H1 (cell line): Measurements from ENCODE around the gene LDB1. TPM values are rescaled to one million over a fixed set of nuclear protein-coding genes. Genes with fewer than 3 reads are reported as not detected.

ENCODE experiments used
- CTBP2 ChIP-seq: IDR thresholded peaks from 2 replicates; pipeline ENCODE4 v1.7.0; 2011; ENCODE audit warnings: borderline replicate concordance, mild to moderate bottlenecking, moderate library complexity, mixed read lengths, low read length; ENCODE audit not compliant: insufficient read depth, insufficient read length
- RAD21 ChIP-seq, 2 experiments: IDR thresholded peaks in 1 of 2; conservative IDR thresholded peaks in 1 of 2; 2 replicates each; pipeline ENCODE4 v1.6.1; 2011; ENCODE audit warnings: low read depth in 2 of 2, low read length in 2 of 2, improper control_type of control experiment in 1 of 2, inconsistent platforms in 1 of 2, mild to moderate bottlenecking in 1 of 2, moderate library complexity in 1 of 2
- polyA plus RNA-seq, 7 experiments: library from polyadenylated mRNA; depleted of rRNA in 3 of 7; stranded (reverse) in 5 of 7; unstranded in 2 of 7; fragments of >200 nt in 5 of 7; fragments of 200-250 nt in 2 of 7; gene quantifications; 1 replicate in 5 of 7; 2 replicates in 1 of 7; 4 replicates in 1 of 7; pipeline versions ENCODE4 v1.2.1 to v1.2.3, GENCODE V29; 2011 to 2013; ENCODE audit warnings: missing spikeins in 2 of 7, mixed read lengths in 2 of 7
- total RNA-seq: library from RNA; stranded (reverse); fragmentation: NEBNext Ultra II Directional; extraction: Animal tissue kit (Norgen Biotek cat#: 25700); gene quantifications from 2 replicates; pipeline ENCODE4 v1.2.1, GENCODE V29; 2021

Gene LDB1
- total and polyA plus RNA-seq, 2 of the 8 experiments (the other 6 are each of a cell fraction or from before 2014, with no cell fraction given) = 88.4 to 138 TPM

DNA sequence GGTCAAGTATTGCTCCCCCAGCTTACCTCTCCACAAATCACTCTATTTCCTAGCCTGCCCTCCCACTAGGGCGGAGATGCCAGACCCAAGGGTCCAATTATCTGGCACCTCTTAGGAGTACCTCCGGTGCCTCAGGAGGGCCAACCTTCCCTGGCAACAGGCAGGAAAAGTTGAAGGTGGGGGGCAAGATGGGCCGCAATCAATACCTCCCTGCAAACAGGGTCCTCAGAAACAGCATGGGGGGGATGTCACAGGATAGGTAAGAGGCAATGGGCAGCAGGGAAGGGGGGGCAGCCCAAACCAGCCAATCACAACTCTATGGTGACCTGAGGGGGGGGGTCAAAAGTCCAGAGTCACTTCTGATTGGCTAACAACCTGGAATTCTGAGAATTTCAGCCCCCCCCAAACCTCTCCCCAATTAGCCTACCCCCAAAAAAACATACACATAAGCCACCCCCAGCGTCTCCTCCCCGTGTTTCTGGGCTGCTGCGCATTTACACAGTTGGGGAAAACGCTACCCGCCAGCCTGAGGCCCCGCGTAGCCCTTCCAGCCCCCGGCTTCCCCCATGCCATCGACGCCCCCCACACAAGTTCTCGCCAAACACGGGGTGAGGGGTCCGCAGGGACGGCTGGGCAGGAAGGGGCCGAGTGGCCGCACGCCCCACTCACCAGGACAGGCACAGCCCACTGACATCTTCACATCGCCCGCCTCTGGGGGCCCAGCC, 589 bp downstream of the LDB1 start (continued):
- TF ChIP-seq RAD21 (IDR thresholded peaks at IDR 0.05 in 1 of 2, conservative IDR thresholded peaks at IDR 0.05 in 1 of 2; ENCODE audit: low read depth in 2 of 2, low read length in 2 of 2) (no peak), CTBP2 (no peak)
- TF ChIP-seq, all 59 proteins: peak for 8
